Peyer's patch (tissue), 4 donors: ENCODE data around the gene COPS9. TPM values are rescaled to one million over a fixed set of nuclear protein-coding genes. Genes with fewer than 3 reads are reported as not detected.

ENCODE experiments used
- DNase-seq, 3 donors: peaks; one replicate each; pipeline ENCODE4 v3.0.0-alpha.2; 2017 to 2019
- H3K27ac ChIP-seq, 4 donors: fragments of 200-600 bp; sonication (generic); one replicate each; pipeline ENCODE4 v1.5.1; 2016 to 2019
- H3K27me3 ChIP-seq, 2 donors: fragments of 200-600 bp; sonication (generic); one replicate each; pipeline ENCODE4 v1.5.1; 2019
- H3K36me3 ChIP-seq, 3 donors: fragments of 200-600 bp; sonication (generic); one replicate each; pipeline ENCODE4 v1.5.1; 2016 to 2019
- H3K4me1 ChIP-seq, 4 donors: fragments of 200-600 bp; sonication (generic); one replicate each; pipeline ENCODE4 v1.5.1; 2016 to 2019
- H3K4me3 ChIP-seq, 4 donors: fragments of 200-600 bp; sonication (generic); 1 replicate in 3 of 4; 2 replicates in 1 of 4; pipeline ENCODE4 v1.5.1; 2016 to 2019; ENCODE audit warnings: mild to moderate bottlenecking in 1 of 4
- H3K9me3 ChIP-seq, 4 donors: fragments of 200-600 bp; sonication (generic); one replicate each; pipeline ENCODE4 v1.5.1; 2016 to 2019; ENCODE audit warnings: mild to moderate bottlenecking in 1 of 4
- CTCF ChIP-seq, 6 experiments: fragments of 450-650 bp in 4 of 6; fragments of 200-600 bp in 2 of 6; sonication (generic) in 1 of 6; IDR thresholded peaks; one replicate each; pipeline ENCODE4 v1.5.1; 2017 to 2019; ENCODE audit warnings: antibody characterized with exemption in 6 of 6, mild to moderate bottlenecking in 3 of 6, moderate library complexity in 1 of 6
- POLR2A ChIP-seq, 2 donors: fragments of 450-650 bp; IDR thresholded peaks; one replicate each; pipeline ENCODE4 v1.5.1; 2017; ENCODE audit warnings: antibody characterized with exemption in 2 of 2, mild to moderate bottlenecking in 2 of 2, moderate library complexity in 2 of 2
- total RNA-seq, 4 donors: library from RNA; depleted of rRNA; stranded (reverse); fragments of >200 nt; gene quantifications; one replicate each; pipeline ENCODE4 v1.1.0, GENCODE V29; 2016

The COPS9 gene
- total RNA-seq, 4 donors from 2014 or later = 57.3 to 113 (median 104) TPM

- TF ChIP-seq CTCF (IDR thresholded peaks at IDR 0.05) (no peak), POLR2A (IDR thresholded peaks at IDR 0.05) (no peak)
- DNase-seq = no peak
Measured at GRCh38 chr2:240167588-240167880, 31.4 kb upstream of the COPS9 start.

GRCh38 chr2:240166761-240167587, 30.9 kb upstream of the COPS9 start:
- Histone ChIP-seq H3K4me3 (no peak overlapping the region), H3K9me3 (no peaks in the 10 kb centered on the region), H3K4me1 (no peaks in the 10 kb centered on the region), H3K27ac (no peak overlapping the region), H3K27me3 (no peaks in the 10 kb centered on the region), H3K36me3 (no peaks in the 10 kb centered on the region)
- no peak for DNase-seq
- TF ChIP-seq CTCF (IDR thresholded peaks at IDR 0.05) (no peak), POLR2A (IDR thresholded peaks at IDR 0.05) (no peak)

More at GRCh38 chr2:240167588-240167880, 31.4 kb upstream of the COPS9 start:
- Histone ChIP-seq H3K27me3 (no peaks in the 10 kb centered on the region), H3K36me3 (no peaks in the 10 kb centered on the region), H3K4me1 (no peaks in the 10 kb centered on the region), H3K4me3 (no peak overlapping the region), H3K9me3 (no peaks in the 10 kb centered on the region), H3K27ac (no peak overlapping the region)

- no peaks in the 10 kb centered on the region for H3K27me3 ChIP-seq
- no peak for DNase-seq
- no peak for TF ChIP-seq POLR2A (IDR thresholded peaks at IDR 0.05)
- TF ChIP-seq CTCF (IDR thresholded peaks at IDR 0.05) = no peak
Measured at GRCh38 chr2:240166191-240166590, 30.1 kb upstream of the COPS9 start.

GRCh38 chr2:240165661-240166060, 29.6 kb upstream of the COPS9 start:
- Histone ChIP-seq H3K27me3 (no peaks in the 10 kb centered on the region), H3K4me1 (no peaks in the 10 kb centered on the region), H3K9me3 (no peaks in the 10 kb centered on the region), H3K36me3 (no peaks in the 10 kb centered on the region), H3K27ac (no peak overlapping the region), H3K4me3 (no peak overlapping the region)
- DNase-seq = no peak
- TF ChIP-seq CTCF (IDR thresholded peaks at IDR 0.05) (no peak), POLR2A (IDR thresholded peaks at IDR 0.05) (no peak)

More at GRCh38 chr2:240166191-240166590, 30.1 kb upstream of the COPS9 start:
- H3K4me3 ChIP-seq = no peak overlapping the region
- no peaks in the 10 kb centered on the region for H3K9me3 ChIP-seq
- no peaks in the 10 kb centered on the region for H3K36me3 ChIP-seq
- H3K27ac ChIP-seq = no peak overlapping the region
- H3K4me1 ChIP-seq = no peaks in the 10 kb centered on the region

GRCh38 chr2:240165034-240165433, 28.9 kb upstream of the COPS9 start:
- Histone ChIP-seq H3K9me3 (no peaks in the 10 kb centered on the region), H3K4me1 (no peaks in the 10 kb centered on the region), H3K27me3 (no peaks in the 10 kb centered on the region), H3K36me3 (no peaks in the 10 kb centered on the region), H3K27ac (no peak overlapping the region), H3K4me3 (no peak overlapping the region)
- TF ChIP-seq CTCF (IDR thresholded peaks at IDR 0.05) = no peak
- TF ChIP-seq POLR2A (IDR thresholded peaks at IDR 0.05) = no peak
- peak in 1 of 3 donors; percentile 36 for DNase-seq
